ENCODE measurements around the gene ARHGAP25. TPM values are rescaled to one million over a fixed set of nuclear protein-coding genes. Genes with fewer than 3 reads are reported as not detected.

Gene ARHGAP25
- total and polyA plus RNA-seq, 4 donors, result 3.5 to 7.0 (median 5.3) TPM

- no peak for TF ChIP-seq REST (IDR thresholded peaks at IDR 0.05)
- no peak for TF ChIP-seq GABPA (IDR thresholded peaks at IDR 0.05 in 1 of 2, conservative IDR thresholded peaks at IDR 0.05 in 1 of 2)
- no peak for TF ChIP-seq YY1 (IDR thresholded peaks at IDR 0.05)
- TF ChIP-seq EGR1 (IDR thresholded peaks at IDR 0.05; ENCODE audit: low read depth in 2 of 2), result no peak
- no peak for TF ChIP-seq NR2F2 (IDR thresholded peaks at IDR 0.05)
- no peak for TF ChIP-seq FOXA2 (IDR thresholded peaks at IDR 0.05)
These were observed 28.0 kb upstream of the ARHGAP25 start (continued) for GRCh38 chr2:68706637-68707036.

- WGBS, result 63% methylated on average over 3 of the region's 3 CpGs
- no peaks in the 10 kb centered on the region for H3K9me3 ChIP-seq (ENCODE audit: control insufficient read depth in 4 of 4, low read length in 3 of 4)
- H3K4me1 ChIP-seq (ENCODE audit: control insufficient read depth in 4 of 4, insufficient read depth in 4 of 4, low read length in 3 of 4), result no peaks in the 10 kb centered on the region
- no peaks in the 10 kb centered on the region for H3K27me3 ChIP-seq (ENCODE audit: control insufficient read depth in 4 of 4, insufficient read depth in 4 of 4, low read length in 3 of 4)
- no peak overlapping the region for H3K27ac ChIP-seq (ENCODE audit: low read depth in 1 of 2, low read length in 2 of 2)
- H3K4me3 ChIP-seq (ENCODE audit: low read depth in 1 of 3, low read length in 3 of 3), result no peak overlapping the region
- no peaks in the 10 kb centered on the region for H3K36me3 ChIP-seq (ENCODE audit: control insufficient read depth in 4 of 4, insufficient read depth in 3 of 4, low read depth in 1 of 4, low read length in 3 of 4)
- DNase-seq (ENCODE audit: low spot score), result no peak
- no peak for TF ChIP-seq FOXA1 (IDR thresholded peaks at IDR 0.05)
- no peak for TF ChIP-seq NR2F2 (IDR thresholded peaks at IDR 0.05)
- no peak for TF ChIP-seq RAD21 (IDR thresholded peaks at IDR 0.05)
- no peak for TF ChIP-seq HNF4G (IDR thresholded peaks at IDR 0.05)
- TF ChIP-seq GABPA (IDR thresholded peaks at IDR 0.05 in 1 of 2, conservative IDR thresholded peaks at IDR 0.05 in 1 of 2), result no peak
- no peak for TF ChIP-seq MAX (IDR thresholded peaks at IDR 0.05)
- no peak overlapping the region for H3K9ac ChIP-seq (ENCODE audit: low read depth in 1 of 2, low read length in 2 of 2)
These were observed 26.0 kb upstream of the ARHGAP25 start for GRCh38 chr2:68708629-68709028.

GRCh38 chr2:68709421-68709911 lies 25.1 kb upstream of the ARHGAP25 start:
- Histone ChIP-seq H3K27me3 (ENCODE audit: control insufficient read depth in 4 of 4, insufficient read depth in 4 of 4, low read length in 3 of 4) (no peaks in the 10 kb centered on the region), H3K4me3 (ENCODE audit: low read depth in 1 of 3, low read length in 3 of 3) (no peak overlapping the region), H3K36me3 (ENCODE audit: control insufficient read depth in 4 of 4, insufficient read depth in 3 of 4, low read depth in 1 of 4, low read length in 3 of 4) (no peaks in the 10 kb centered on the region), H3K9ac (ENCODE audit: low read depth in 1 of 2, low read length in 2 of 2) (no peak overlapping the region), H3K4me1 (ENCODE audit: control insufficient read depth in 4 of 4, insufficient read depth in 4 of 4, low read length in 3 of 4) (no peaks in the 10 kb centered on the region), H3K27ac (ENCODE audit: low read depth in 1 of 2, low read length in 2 of 2) (no peak overlapping the region), H3K9me3 (ENCODE audit: control insufficient read depth in 4 of 4, low read length in 3 of 4) (no peaks in the 10 kb centered on the region)
- 10% methylated on average over 5 of the region's 5 CpGs for WGBS
- no peak for DNase-seq (ENCODE audit: low spot score)
- no peak for TF ChIP-seq FOXA1 (IDR thresholded peaks at IDR 0.05)
- TF ChIP-seq ATF3 (IDR thresholded peaks at IDR 0.05), result no peak
- no peak for TF ChIP-seq HNF4A (conservative IDR thresholded peaks at IDR 0.05)
- peak; percentile 74 for TF ChIP-seq CTCF (IDR thresholded peaks at IDR 0.05; ENCODE audit: low read depth, low read length, missing input control)
- TF ChIP-seq RAD21 (IDR thresholded peaks at IDR 0.05), result peak; percentile 77 to 84
- no peak for TF ChIP-seq EGR1 (IDR thresholded peaks at IDR 0.05; ENCODE audit: low read depth in 2 of 2)
- TF ChIP-seq YY1 (IDR thresholded peaks at IDR 0.05), result no peak
- peak; percentile 50 for TF ChIP-seq FOXA2 (IDR thresholded peaks at IDR 0.05)
- no peak for TF ChIP-seq NR2F2 (IDR thresholded peaks at IDR 0.05)
- TF ChIP-seq REST (IDR thresholded peaks at IDR 0.05), result no peak
